IMR-90 (cell line): ENCODE measurements around the gene ESR1. TPM values are rescaled to one million over a fixed set of nuclear protein-coding genes. Genes with fewer than 3 reads are reported as not detected.

ENCODE experiments used
- ATAC-seq: fragments of 200-7000 bp; cut with Tn5 transposase; 2 replicates; pipeline ENCODE4 v1.9.1; 2020; ENCODE audit warnings: low read depth, mild to moderate bottlenecking, moderate library complexity
- BruUV-seq: library from RNA; stranded (reverse); fragments of 400-500 nt; replicated peaks from 2 replicates; lab custom pipeline; 2021; lab: Mats Ljungman, UMichigan
- CTCF ChIA-PET: fragments of 300-600 bp; formaldehyde crosslinking; extraction: SDS; loops from one replicate; lab custom pipeline; 2021; ENCODE audit warnings: antibody characterized with exemption; lab: Yijun Ruan, JAX
- POLR2A ChIA-PET: fragments of 300-600 bp; sonication (Branson Sonifier 250); formaldehyde crosslinking; loops from one replicate; lab custom pipeline; 2022; ENCODE audit warnings: antibody characterized with exemption; ENCODE audit not compliant: unreplicated experiment; lab: Charles Lee
- DNase-seq: peaks from one replicate; pipeline ENCODE4 v3.0.0; 2013
- H2AFZ ChIP-seq: replicated peaks from 2 replicates; pipeline ENCODE3; 2013; ENCODE audit warnings: low read length, mild to moderate bottlenecking; ENCODE audit not compliant: poor library complexity
- H2AK5ac ChIP-seq: 2 replicates; pipeline ENCODE4 v1.6.1; 2013; ENCODE audit warnings: low read depth, low read length, inconsistent platforms
- H2AK9ac ChIP-seq: replicated peaks from 2 replicates; pipeline ENCODE3; 2013; ENCODE audit warnings: mild to moderate bottlenecking, low read depth, low read length, moderate library complexity; ENCODE audit not compliant: poor library complexity
- H2BK120ac ChIP-seq: 2 replicates; pipeline ENCODE4 v1.6.1; 2013; ENCODE audit warnings: low read depth, low read length, inconsistent platforms
- H2BK15ac ChIP-seq: 3 replicates; pipeline ENCODE4 v1.6.1; 2013; ENCODE audit warnings: low read depth, low read length, inconsistent platforms
- H2BK20ac ChIP-seq: 2 replicates; pipeline ENCODE4 v1.6.1; 2013; ENCODE audit warnings: low read depth, mild to moderate bottlenecking, inconsistent platforms, low read length, moderate library complexity
- H2BK5ac ChIP-seq: 2 replicates; pipeline ENCODE4 v1.6.1; 2013; ENCODE audit warnings: mild to moderate bottlenecking, low read depth, low read length, inconsistent platforms; ENCODE audit not compliant: poor library complexity, severe bottlenecking
- H3K14ac ChIP-seq: replicated peaks from 2 replicates; pipeline ENCODE4 v1.6.1; 2013; ENCODE audit warnings: low read depth, low read length, inconsistent platforms
- H3K18ac ChIP-seq: 2 replicates; pipeline ENCODE4 v1.6.1; 2013; ENCODE audit warnings: low read depth, low read length, control low read depth
- H3K23ac ChIP-seq: 2 replicates; pipeline ENCODE4 v1.6.1; 2013; ENCODE audit warnings: low read depth, low read length, inconsistent platforms
- H3K27ac ChIP-seq: 2 replicates; pipeline ENCODE4 v1.5.1; 2013; ENCODE audit warnings: mild to moderate bottlenecking, control low read depth, low read length; ENCODE audit not compliant: insufficient read depth
- H3K27me3 ChIP-seq: 2 replicates; pipeline ENCODE4 v1.6.1; 2013; ENCODE audit warnings: low read length; ENCODE audit not compliant: control insufficient read depth, insufficient read depth
- H3K36me3 ChIP-seq: 2 replicates; pipeline ENCODE4 v1.6.1; 2013; ENCODE audit warnings: low read length, mixed read lengths; ENCODE audit not compliant: control insufficient read depth, insufficient read depth
- H3K4ac ChIP-seq: 2 replicates; pipeline ENCODE4 v1.6.1; 2013; ENCODE audit warnings: low read depth, low read length, inconsistent platforms
- H3K4me1 ChIP-seq: 2 replicates; pipeline ENCODE4 v1.6.1; 2013; ENCODE audit warnings: low read length, mixed read lengths; ENCODE audit not compliant: control insufficient read depth, insufficient read depth
- H3K4me2 ChIP-seq: 2 replicates; pipeline ENCODE4 v1.6.1; 2013; ENCODE audit warnings: low read depth, mild to moderate bottlenecking, control low read depth, low read length, moderate library complexity
- H3K4me3 ChIP-seq: 2 replicates; pipeline ENCODE4 v1.5.1; 2013; ENCODE audit warnings: low read depth, mild to moderate bottlenecking, control low read depth, low read length, moderate library complexity; ENCODE audit not compliant: insufficient read depth
- H3K56ac ChIP-seq: 2 replicates; pipeline ENCODE4 v1.6.1; 2013; ENCODE audit warnings: low read length, inconsistent platforms; ENCODE audit not compliant: insufficient read depth; ENCODE audit errors: extremely low read depth
- H3K79me1 ChIP-seq, 2 experiments: 2 replicates each; pipeline ENCODE4 v1.6.1; 2013; ENCODE audit warnings: low read length in 2 of 2, inconsistent platforms in 1 of 2, low read depth in 1 of 2
- H3K9ac ChIP-seq: 2 replicates; pipeline ENCODE4 v1.6.1; 2013; ENCODE audit warnings: low read depth, low read length, control low read depth
- H3K9me1 ChIP-seq: 2 replicates; pipeline ENCODE4 v1.6.1; 2013; ENCODE audit warnings: low read length, inconsistent platforms; ENCODE audit not compliant: insufficient read depth
- H3K9me3 ChIP-seq: 2 replicates; pipeline ENCODE4 v1.6.1; 2013; ENCODE audit warnings: low read length; ENCODE audit not compliant: control insufficient read depth, insufficient read depth
- H4K20me1 ChIP-seq: 2 replicates; pipeline ENCODE4 v1.6.1; 2013; ENCODE audit warnings: low read length, inconsistent platforms; ENCODE audit not compliant: insufficient read depth
- H4K5ac ChIP-seq: 2 replicates; pipeline ENCODE4 v1.6.1; 2013; ENCODE audit warnings: mild to moderate bottlenecking, low read depth, low read length, control low read depth
- H4K8ac ChIP-seq, 2 experiments: 2 replicates each; pipeline ENCODE4 v1.6.1; 2013; ENCODE audit warnings: low read depth in 2 of 2, low read length in 2 of 2, control low read depth in 1 of 2, inconsistent platforms in 1 of 2
- H4K91ac ChIP-seq: 2 replicates; pipeline ENCODE4 v1.6.1; 2013; ENCODE audit warnings: low read depth, low read length, inconsistent platforms; ENCODE audit not compliant: insufficient read depth
- CEBPB ChIP-seq: IDR thresholded peaks from 2 replicates; pipeline ENCODE4 v1.6.1; 2012; ENCODE audit warnings: low read depth, low read length, improper control_type of control experiment
- CHD1 ChIP-seq: IDR thresholded peaks from 2 replicates; pipeline ENCODE4 v1.6.1; 2012; ENCODE audit warnings: low read depth, low read length, improper control_type of control experiment
- CTCF ChIP-seq: conservative IDR thresholded peaks from 2 replicates; pipeline ENCODE4 v1.5.1; 2012; ENCODE audit warnings: mild to moderate bottlenecking, low read depth, low read length, improper control_type of control experiment
- ELK1 ChIP-seq: fragments of 150-350 bp; IDR thresholded peaks from 2 replicates; pipeline ENCODE4 v1.6.1; 2016; ENCODE audit warnings: low read depth, mild to moderate bottlenecking, low read length, moderate library complexity, borderline replicate concordance
- MAFK ChIP-seq: IDR thresholded peaks from 2 replicates; pipeline ENCODE4 v1.6.1; 2012; ENCODE audit warnings: low read depth, low read length, improper control_type of control experiment
- MAZ ChIP-seq: IDR thresholded peaks from 2 replicates; pipeline ENCODE4 v1.6.1; 2012; ENCODE audit warnings: low read depth, mild to moderate bottlenecking, low read length, improper control_type of control experiment, moderate library complexity, borderline replicate concordance
- MXI1 ChIP-seq: IDR thresholded peaks from 2 replicates; pipeline ENCODE4 v1.6.1; 2012; ENCODE audit warnings: low read depth, mild to moderate bottlenecking, low read length, moderate library complexity, borderline replicate concordance
- POLR2A ChIP-seq: IDR thresholded peaks from 2 replicates; pipeline ENCODE4 v1.6.1; 2012; ENCODE audit warnings: mild to moderate bottlenecking, low read depth, low read length
- RCOR1 ChIP-seq: IDR thresholded peaks from 2 replicates; pipeline ENCODE4 v1.6.1; 2012; ENCODE audit warnings: mild to moderate bottlenecking, low read length, improper control_type of control experiment; ENCODE audit not compliant: insufficient replicate concordance
- RFX5 ChIP-seq: IDR thresholded peaks from 2 replicates; pipeline ENCODE4 v1.8.0; 2012; ENCODE audit warnings: low read depth, mild to moderate bottlenecking, low read length, moderate library complexity
- WGBS, 2 experiments: methylation state at CpG; one replicate each; pipeline versions ENCODE4 v1.1.5 to v1.1.7; 2013; ENCODE audit warnings: missing lambda C conversion rate in 2 of 2; ENCODE audit not compliant: insufficient read length in 1 of 2; ENCODE audit errors: extremely low coverage in 2 of 2; 5-methylcytosine and 5-hydroxymethylcytosine counted together
- dilution Hi-C: fragments of 300-500 bp; cut with HindIII; formaldehyde crosslinking; loops from one replicate; pipeline ENCODE4 v1.14.3; 2018; ENCODE audit warnings: low sequenced_read_pairs; ENCODE audit not compliant: unreplicated experiment
- in situ Hi-C: fragments of 300-500 bp; cut with MboI; formaldehyde crosslinking; loops from 3 replicates; pipeline ENCODE4 v1.14.3; 2019; ENCODE audit warnings: low sequenced_read_pairs, inconsistent platforms, mixed read lengths
- intact Hi-C: fragments of 100-400 bp; cut with micrococcal nuclease; formaldehyde crosslinking; loops from 2 replicates; pipeline ENCODE4 v1.10.0; 2022
- polyA plus RNA-seq, 3 experiments: library from polyadenylated mRNA; depleted of rRNA; stranded (reverse); fragments of >200 nt; gene quantifications; 2 replicates each; pipeline ENCODE4 v1.2.3, GENCODE V29; 2012; ENCODE audit warnings: low replicate concordance in 1 of 3
- total RNA-seq: library from RNA; depleted of rRNA; stranded (reverse); fragments of >200 nt; gene quantifications from 2 replicates; pipeline ENCODE4 v1.2.3, GENCODE V29; 2012

ESR1 gene
- total and polyA plus RNA-seq, 2 of the 4 experiments (the other 2 are of a cell fraction) = not detected

- no peaks in the 10 kb centered on the region for H3K79me1 ChIP-seq
- no peak overlapping the region for H3K4ac ChIP-seq
- TF ChIP-seq MXI1 (no peak), MAZ (no peak), CHD1 (no peak), RFX5 (no peak), CTCF (no peak), POLR2A (no peak), ELK1 (no peak), MAFK (no peak), RCOR1 (no peak), CEBPB (no peak)
- no peak overlapping the region for H3K56ac ChIP-seq
- BruUV-seq = no TSS peak
- no peak overlapping the region for H2BK15ac ChIP-seq
- H3K4me1 ChIP-seq = peaks cover 12% of the 10 kb centered on the region
- H3K18ac ChIP-seq = no peak overlapping the region
- ATAC-seq (no peak), DNase-seq (no peak)
- H2BK120ac ChIP-seq = no peak overlapping the region
- no peak overlapping the region for H3K4me3 ChIP-seq
- H4K8ac ChIP-seq = no peak overlapping the region
- dilution Hi-C loops = no loop called here
- no peaks in the 10 kb centered on the region for H3K9me3 ChIP-seq
- in situ Hi-C loops = no loop called here
- no peak overlapping the region for H3K14ac ChIP-seq
- no peak overlapping the region for H2AK9ac ChIP-seq
- no peak overlapping the region for H3K23ac ChIP-seq
- no peak overlapping the region for H3K4me2 ChIP-seq
- no peak overlapping the region for H2AFZ ChIP-seq
- WGBS, 2 experiments = 70% methylated on average over 3 of the region's 15 CpGs; no CpG with 5 or more reads in 1 of the 2 experiments
- H3K27me3 ChIP-seq = no peaks in the 10 kb centered on the region
- no peaks in the 10 kb centered on the region for H4K20me1 ChIP-seq
- no peak overlapping the region for H4K5ac ChIP-seq
- no peaks in the 10 kb centered on the region for H3K36me3 ChIP-seq
- POLR2A ChIA-PET = no interaction called here
- no peak overlapping the region for H2AK5ac ChIP-seq
- CTCF ChIA-PET = interaction anchor here (0.8 to 0.9 kb wide), 2 partner anchors 12 to 1298 kb away, joined by 3 to 6 read pairs; no protein-coding TSS in a partner anchor
- H4K91ac ChIP-seq = no peak overlapping the region
- no peak overlapping the region for H2BK20ac ChIP-seq
- peaks cover 3% of the 10 kb centered on the region; the same call in 1 of the 2 replicates for H3K9me1 ChIP-seq
- H2BK5ac ChIP-seq = no peak overlapping the region
- H3K27ac ChIP-seq = no peak overlapping the region
- no peak overlapping the region for H3K9ac ChIP-seq
- intact Hi-C loops = no loop called here
Observed at GRCh38 chr6:152112491-152113261, 305.2 kb downstream of the ESR1 start.
